Measurements from ENCODE around the gene EHBP1.

The EHBP1 gene

DNA sequence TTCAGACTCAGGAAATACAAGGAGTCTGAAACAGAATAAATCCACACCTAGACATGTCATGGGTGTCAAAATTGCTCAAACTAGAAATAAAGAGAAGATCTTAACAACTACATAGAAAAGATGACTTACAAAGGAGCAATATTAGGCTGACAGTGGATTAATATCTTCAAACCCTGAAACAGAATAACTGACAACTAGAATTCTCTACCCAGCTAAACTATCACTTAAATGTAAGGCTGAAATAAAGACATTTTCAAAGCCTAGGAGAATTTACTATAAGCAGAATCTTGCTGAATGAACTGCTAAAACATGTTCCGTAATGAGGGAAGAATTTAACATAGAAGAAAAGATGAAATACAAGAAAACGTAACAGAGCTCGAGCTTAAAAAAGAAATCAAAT, 168.1 kb downstream of the EHBP1 start:
- no peak overlapping the region for H3K4me3 ChIP-seq (replicated peaks in 1 of 2; ENCODE audit: low read depth in 2 of 2, low read length in 2 of 2)
- TF ChIP-seq, protein P1, sequence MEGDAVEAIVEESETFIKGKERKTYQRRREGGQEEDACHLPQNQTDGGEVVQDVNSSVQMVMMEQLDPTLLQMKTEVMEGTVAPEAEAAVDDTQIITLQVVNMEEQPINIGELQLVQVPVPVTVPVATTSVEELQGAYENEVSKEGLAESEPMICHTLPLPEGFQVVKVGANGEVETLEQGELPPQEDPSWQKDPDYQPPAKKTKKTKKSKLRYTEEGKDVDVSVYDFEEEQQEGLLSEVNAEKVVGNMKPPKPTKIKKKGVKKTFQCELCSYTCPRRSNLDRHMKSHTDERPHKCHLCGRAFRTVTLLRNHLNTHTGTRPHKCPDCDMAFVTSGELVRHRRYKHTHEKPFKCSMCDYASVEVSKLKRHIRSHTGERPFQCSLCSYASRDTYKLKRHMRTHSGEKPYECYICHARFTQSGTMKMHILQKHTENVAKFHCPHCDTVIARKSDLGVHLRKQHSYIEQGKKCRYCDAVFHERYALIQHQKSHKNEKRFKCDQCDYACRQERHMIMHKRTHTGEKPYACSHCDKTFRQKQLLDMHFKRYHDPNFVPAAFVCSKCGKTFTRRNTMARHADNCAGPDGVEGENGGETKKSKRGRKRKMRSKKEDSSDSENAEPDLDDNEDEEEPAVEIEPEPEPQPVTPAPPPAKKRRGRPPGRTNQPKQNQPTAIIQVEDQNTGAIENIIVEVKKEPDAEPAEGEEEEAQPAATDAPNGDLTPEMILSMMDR (IDR thresholded peaks at IDR 0.05; ENCODE audit: low read depth, low read length) = no peak
- no peak for DNase-seq (ENCODE audit: low read depth in 2 of 2)

DNA sequence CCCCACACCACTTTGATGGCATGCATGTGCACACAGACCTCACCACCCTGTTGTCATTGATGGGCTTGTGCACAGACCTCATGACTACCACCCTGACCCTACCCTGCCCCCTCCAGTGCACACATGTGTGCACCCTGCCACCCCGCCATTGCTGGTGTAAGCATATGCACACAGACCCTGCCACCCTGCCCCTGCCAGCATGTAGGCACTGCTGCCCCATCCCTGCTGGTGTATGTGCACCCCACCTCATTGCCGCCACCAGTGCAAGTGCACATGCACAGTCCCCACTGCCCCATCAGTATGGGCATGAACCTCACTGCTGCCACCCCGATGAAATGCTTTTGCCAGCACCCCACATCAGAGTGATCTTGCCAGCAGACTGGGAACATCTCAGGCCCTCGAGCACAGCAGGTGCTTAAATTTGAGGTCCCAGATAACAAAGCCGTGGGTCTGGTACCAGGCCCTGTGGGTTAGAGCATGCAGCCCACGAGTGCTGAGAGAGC, 169.4 kb downstream of the EHBP1 start:
- H3K4me3 ChIP-seq (replicated peaks in 1 of 2; ENCODE audit: low read depth in 2 of 2, low read length in 2 of 2) = no peak overlapping the region
- TF ChIP-seq, protein P1 (IDR thresholded peaks at IDR 0.05; ENCODE audit: low read depth, low read length) = no peak
- DNase-seq (ENCODE audit: low read depth in 2 of 2) = no peak

DNA sequence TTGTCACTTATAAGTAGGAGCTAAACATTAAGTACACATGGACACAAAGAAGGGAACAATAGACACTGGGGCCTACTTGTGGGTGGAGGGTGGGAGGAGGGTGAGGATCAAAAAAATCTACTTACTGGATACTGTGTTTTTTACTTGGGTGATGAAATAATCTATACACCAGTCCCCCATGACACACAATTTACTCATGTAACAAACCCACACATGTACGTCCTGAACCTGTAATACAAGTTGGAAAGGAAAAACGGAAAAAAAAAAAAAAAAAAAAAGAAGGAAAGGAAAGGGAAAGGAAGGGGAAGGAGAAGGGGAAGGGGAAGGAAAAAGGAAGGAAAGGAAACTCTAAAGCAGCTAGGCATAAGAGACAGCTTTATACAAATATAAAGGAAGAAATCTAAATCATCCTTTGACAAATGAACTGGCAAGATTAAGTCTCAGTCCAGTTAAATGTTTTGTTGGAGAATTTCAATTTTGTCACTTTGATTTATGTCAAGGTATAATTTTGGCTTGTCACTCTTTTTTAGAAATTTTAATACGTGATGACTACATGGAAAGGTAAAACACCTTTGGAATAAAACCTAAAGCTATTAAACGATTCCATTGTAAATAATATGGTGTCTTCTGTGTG, 175.8 kb downstream of the EHBP1 start:
- H3K4me3 ChIP-seq (replicated peaks in 1 of 2; ENCODE audit: low read depth in 2 of 2, low read length in 2 of 2) = no peak overlapping the region
- TF ChIP-seq, protein P1 (IDR thresholded peaks at IDR 0.05; ENCODE audit: low read depth, low read length) = no peak
- no peak for DNase-seq (ENCODE audit: low read depth in 2 of 2)

DNA sequence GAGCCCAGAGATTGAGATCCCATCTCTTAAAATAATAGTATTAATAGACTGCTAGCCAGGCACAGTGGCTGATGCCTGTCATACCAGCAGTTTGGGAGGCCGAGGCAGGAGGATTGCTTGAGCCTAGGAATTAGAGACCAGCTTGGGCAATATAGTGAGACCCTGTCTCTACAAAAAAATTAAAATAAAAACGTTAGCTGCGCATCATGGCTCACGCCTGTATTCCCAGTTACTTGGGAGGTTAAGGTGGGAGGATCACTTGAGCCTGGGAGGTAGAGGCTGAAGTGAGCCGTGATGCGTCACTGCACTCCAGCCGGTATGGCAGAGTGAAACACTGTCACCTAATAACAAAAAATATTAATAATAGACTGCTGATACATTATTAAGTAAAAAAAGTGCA, 178.1 kb downstream of the EHBP1 start:
- TF ChIP-seq, protein P1 (IDR thresholded peaks at IDR 0.05; ENCODE audit: low read depth, low read length) = no peak
- no peak overlapping the region for H3K4me3 ChIP-seq (replicated peaks in 1 of 2; ENCODE audit: low read depth in 2 of 2, low read length in 2 of 2)
- DNase-seq (ENCODE audit: low read depth in 2 of 2) = no peak

DNA sequence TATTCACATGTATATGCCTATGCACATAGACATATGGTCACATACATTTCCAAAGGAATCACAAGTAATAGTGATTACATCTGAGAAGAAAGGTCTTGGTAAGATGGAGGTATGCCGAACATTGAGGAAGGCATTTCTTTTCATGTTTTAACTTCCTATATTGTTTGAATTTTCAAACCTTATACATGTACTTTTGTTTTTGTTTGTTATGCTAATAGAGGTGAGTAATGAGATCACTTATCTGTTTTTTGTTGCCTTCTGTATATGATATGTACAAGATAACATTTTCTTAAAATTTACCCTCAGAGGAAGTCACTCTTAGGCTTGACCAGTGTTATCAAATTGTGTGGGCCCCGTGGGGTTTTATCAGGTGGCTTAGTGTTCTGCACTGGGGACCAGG, 178.6 kb downstream of the EHBP1 start:
- no peak overlapping the region for H3K4me3 ChIP-seq (replicated peaks in 1 of 2; ENCODE audit: low read depth in 2 of 2, low read length in 2 of 2)
- TF ChIP-seq, protein P1 (IDR thresholded peaks at IDR 0.05; ENCODE audit: low read depth, low read length) = no peak
- DNase-seq (ENCODE audit: low read depth in 2 of 2) = no peak

DNA sequence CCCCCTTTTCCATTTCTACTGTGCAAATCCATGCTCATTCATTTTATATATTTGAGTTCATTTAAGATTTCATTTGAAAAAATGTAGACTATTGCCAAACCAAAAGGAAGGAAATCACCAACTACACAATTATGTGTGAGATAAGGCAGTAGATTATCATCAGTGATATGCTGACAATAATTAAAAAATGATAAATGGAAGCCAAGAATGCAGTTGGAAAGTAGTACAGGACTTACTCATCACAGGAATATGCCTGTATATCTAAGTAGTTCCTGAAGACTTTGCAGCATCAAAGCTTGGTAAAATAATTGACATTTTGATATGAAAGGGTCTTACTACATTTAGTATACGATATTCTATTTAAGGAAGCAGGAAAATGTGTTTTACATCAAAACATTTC, 179.0 kb downstream of the EHBP1 start:
- TF ChIP-seq, protein P1 (IDR thresholded peaks at IDR 0.05; ENCODE audit: low read depth, low read length) = no peak
- no peak overlapping the region for H3K4me3 ChIP-seq (replicated peaks in 1 of 2; ENCODE audit: low read depth in 2 of 2, low read length in 2 of 2)
- DNase-seq (ENCODE audit: low read depth in 2 of 2) = peak in 1 of 2 donors; percentile 14

Measured in cardiac fibroblast (primary cell).